OCI-LY7 (cell line): ENCODE results near the gene TRIM46. TPM values are rescaled to one million over a fixed set of nuclear protein-coding genes. Genes with fewer than 3 reads are reported as not detected.

Experiments used
- BruUV-seq: library from RNA; stranded (reverse); fragments of 400-500 nt; replicated peaks from 2 replicates; lab custom pipeline; 2021; lab: Mats Ljungman, UMichigan
- CTCF ChIA-PET: fragments of 300-600 bp; sonication (Branson Sonifier 250); formaldehyde crosslinking; loops from one replicate; lab custom pipeline; 2022; ENCODE audit warnings: antibody characterized with exemption; ENCODE audit not compliant: unreplicated experiment; lab: Charles Lee
- POLR2A ChIA-PET: fragments of 300-600 bp; sonication (Branson Sonifier 250); formaldehyde crosslinking; loops from one replicate; lab custom pipeline; 2022; ENCODE audit warnings: antibody characterized with exemption; lab: Charles Lee
- DNase-seq: peaks from one replicate; pipeline ENCODE4 v3.0.0-alpha.2; 2015; ENCODE audit warnings: low spot score
- H2AFZ ChIP-seq: fragments of 200-600 bp; sonication (generic), shearing (Covaris generic); 2 replicates; pipeline ENCODE4 v1.6.1; 2014; ENCODE audit warnings: mild to moderate bottlenecking, antibody characterized with exemption, low read length, moderate library complexity
- H3K27ac ChIP-seq: fragments of 200-600 bp; sonication (generic); 2 replicates; pipeline ENCODE4 v1.5.1; 2014; ENCODE audit warnings: mixed run types, low read depth, mild to moderate bottlenecking, moderate library complexity, low read length, inconsistent platforms; ENCODE audit not compliant: poor library complexity, severe bottlenecking
- H3K36me3 ChIP-seq: fragments of 200-600 bp; sonication (generic); 2 replicates; pipeline ENCODE4 v1.6.1; 2014; ENCODE audit warnings: mild to moderate bottlenecking, antibody characterized with exemption, low read length, moderate library complexity, mixed read lengths; ENCODE audit not compliant: insufficient read depth
- H3K4me1 ChIP-seq: fragments of 200-600 bp; sonication (generic); 2 replicates; pipeline ENCODE4 v1.5.1; 2014; ENCODE audit warnings: mild to moderate bottlenecking, low read length; ENCODE audit not compliant: insufficient read depth, poor library complexity, severe bottlenecking
- H3K4me2 ChIP-seq: fragments of 200-600 bp; sonication (generic); 2 replicates; pipeline ENCODE4 v1.6.1; 2014; ENCODE audit warnings: mild to moderate bottlenecking, low read length
- H3K4me3 ChIP-seq: fragments of 200-600 bp; sonication (generic); 2 replicates; pipeline ENCODE4 v1.5.1; 2014; ENCODE audit warnings: mild to moderate bottlenecking, low read depth, low read length; ENCODE audit not compliant: poor library complexity, severe bottlenecking
- H3K79me2 ChIP-seq: fragments of 200-600 bp; sonication (generic); 2 replicates; pipeline ENCODE4 v1.6.1; 2016; ENCODE audit warnings: low read depth, mild to moderate bottlenecking, low read length, moderate library complexity, mixed read lengths; ENCODE audit not compliant: insufficient read depth
- H3K9me2 ChIP-seq: fragments of 200-600 bp; sonication (generic); 2 replicates; pipeline ENCODE4 v1.6.1; 2016; ENCODE audit warnings: mild to moderate bottlenecking, low read length, mixed read lengths; ENCODE audit not compliant: insufficient read depth
- H3K9me3 ChIP-seq: fragments of 200-600 bp; sonication (generic); 2 replicates; pipeline ENCODE4 v1.6.1; 2014; ENCODE audit warnings: mild to moderate bottlenecking, mixed run types, low read length, mixed read lengths
- H4K20me1 ChIP-seq: fragments of 200-600 bp; sonication (generic); 2 replicates; pipeline ENCODE4 v1.6.1; 2014; ENCODE audit warnings: mild to moderate bottlenecking, antibody characterized with exemption, low read length, moderate library complexity, mixed read lengths; ENCODE audit not compliant: insufficient read depth
- EZH2phosphoT487 ChIP-seq: fragments of 200-600 bp; sonication (generic); IDR thresholded peaks from 2 replicates; pipeline ENCODE4 v1.6.1; 2018; ENCODE audit warnings: low read depth, borderline replicate concordance, mild to moderate bottlenecking, mixed run types, antibody characterized with exemption, low read length, moderate library complexity, mixed read lengths
- intact Hi-C: fragments of 100-400 bp; cut with micrococcal nuclease; formaldehyde crosslinking; loops from one replicate; pipeline ENCODE4 v1.10.0; 2022; ENCODE audit not compliant: unreplicated experiment
- total RNA-seq, 2 experiments: library from RNA; depleted of rRNA in 1 of 2; stranded (reverse); fragments of >200 nt in 1 of 2; shearing (Covaris generic) in 1 of 2; gene quantifications; 2 replicates each; pipeline ENCODE4 v1.2.3, GENCODE V29; 2014 to 2022
- TF ChIP-seq, protein P1 (sequence below): fragments of 200-600 bp; sonication (generic); conservative IDR thresholded peaks from 2 replicates; pipeline ENCODE4 v1.5.1; 2014; ENCODE audit warnings: mild to moderate bottlenecking, antibody characterized with exemption, low read length, moderate library complexity, mixed read lengths

TRIM46 gene
- total RNA-seq, 2 experiments from 2014 or later, result 3.1 to 4.5 TPM

DNA sequence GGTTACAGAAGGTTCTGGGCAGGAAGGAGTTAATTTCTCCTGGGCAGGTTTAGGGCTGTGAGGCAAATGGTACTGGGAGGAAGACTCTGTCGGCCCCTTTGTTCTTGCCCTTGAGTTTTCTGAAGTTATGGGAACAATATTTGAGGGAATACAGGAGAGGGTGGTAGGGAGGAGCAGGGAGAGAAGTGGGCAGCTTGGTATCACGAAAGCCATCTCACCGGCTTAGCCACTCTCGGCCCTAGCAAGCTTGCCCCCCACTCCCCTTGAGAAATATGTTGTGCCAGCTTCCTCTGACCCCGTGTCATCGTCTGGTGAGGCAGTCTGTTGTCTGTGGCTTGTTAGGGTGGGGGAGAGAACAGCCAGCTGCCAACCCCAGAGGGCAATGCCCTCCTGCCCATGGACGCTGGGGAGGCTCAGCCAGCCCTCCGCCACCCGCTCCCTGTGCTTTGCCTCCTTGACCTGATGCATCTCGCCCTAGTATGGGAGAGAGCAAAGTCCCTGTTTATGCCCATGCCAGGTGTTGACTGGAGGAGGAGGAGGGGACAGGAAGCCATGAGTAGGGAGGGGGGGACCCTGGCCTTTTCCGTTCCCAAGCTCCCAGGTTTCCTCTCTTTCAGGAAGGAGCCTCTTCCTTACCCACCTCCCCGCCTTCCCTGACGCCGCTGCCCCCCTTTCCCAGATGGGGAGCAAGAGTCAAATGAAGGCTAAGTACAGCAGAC, 44.7 kb upstream of the TRIM46 start:
- H4K20me1 ChIP-seq, result no peaks in the 10 kb centered on the region
- no peak for DNase-seq
- H3K9me2 ChIP-seq, result no peaks in the 10 kb centered on the region
- intact Hi-C loops, result no loop called here
- BruUV-seq, result no TSS peak
- peaks cover 4% of the 10 kb centered on the region for H3K4me1 ChIP-seq
- no peak overlapping the region for H3K27ac ChIP-seq
- no peaks in the 10 kb centered on the region for H3K79me2 ChIP-seq
- no peak overlapping the region for H2AFZ ChIP-seq
- H3K4me2 ChIP-seq, result no peak overlapping the region
- CTCF ChIA-PET, result no interaction called here
- POLR2A ChIA-PET, result no interaction called here
- no peak overlapping the region for H3K4me3 ChIP-seq
- TF ChIP-seq, protein P1, sequence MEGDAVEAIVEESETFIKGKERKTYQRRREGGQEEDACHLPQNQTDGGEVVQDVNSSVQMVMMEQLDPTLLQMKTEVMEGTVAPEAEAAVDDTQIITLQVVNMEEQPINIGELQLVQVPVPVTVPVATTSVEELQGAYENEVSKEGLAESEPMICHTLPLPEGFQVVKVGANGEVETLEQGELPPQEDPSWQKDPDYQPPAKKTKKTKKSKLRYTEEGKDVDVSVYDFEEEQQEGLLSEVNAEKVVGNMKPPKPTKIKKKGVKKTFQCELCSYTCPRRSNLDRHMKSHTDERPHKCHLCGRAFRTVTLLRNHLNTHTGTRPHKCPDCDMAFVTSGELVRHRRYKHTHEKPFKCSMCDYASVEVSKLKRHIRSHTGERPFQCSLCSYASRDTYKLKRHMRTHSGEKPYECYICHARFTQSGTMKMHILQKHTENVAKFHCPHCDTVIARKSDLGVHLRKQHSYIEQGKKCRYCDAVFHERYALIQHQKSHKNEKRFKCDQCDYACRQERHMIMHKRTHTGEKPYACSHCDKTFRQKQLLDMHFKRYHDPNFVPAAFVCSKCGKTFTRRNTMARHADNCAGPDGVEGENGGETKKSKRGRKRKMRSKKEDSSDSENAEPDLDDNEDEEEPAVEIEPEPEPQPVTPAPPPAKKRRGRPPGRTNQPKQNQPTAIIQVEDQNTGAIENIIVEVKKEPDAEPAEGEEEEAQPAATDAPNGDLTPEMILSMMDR, result no peak
- TF ChIP-seq EZH2phosphoT487, result no peak
- no peaks in the 10 kb centered on the region for H3K9me3 ChIP-seq
- H3K36me3 ChIP-seq, result no peaks in the 10 kb centered on the region

DNA sequence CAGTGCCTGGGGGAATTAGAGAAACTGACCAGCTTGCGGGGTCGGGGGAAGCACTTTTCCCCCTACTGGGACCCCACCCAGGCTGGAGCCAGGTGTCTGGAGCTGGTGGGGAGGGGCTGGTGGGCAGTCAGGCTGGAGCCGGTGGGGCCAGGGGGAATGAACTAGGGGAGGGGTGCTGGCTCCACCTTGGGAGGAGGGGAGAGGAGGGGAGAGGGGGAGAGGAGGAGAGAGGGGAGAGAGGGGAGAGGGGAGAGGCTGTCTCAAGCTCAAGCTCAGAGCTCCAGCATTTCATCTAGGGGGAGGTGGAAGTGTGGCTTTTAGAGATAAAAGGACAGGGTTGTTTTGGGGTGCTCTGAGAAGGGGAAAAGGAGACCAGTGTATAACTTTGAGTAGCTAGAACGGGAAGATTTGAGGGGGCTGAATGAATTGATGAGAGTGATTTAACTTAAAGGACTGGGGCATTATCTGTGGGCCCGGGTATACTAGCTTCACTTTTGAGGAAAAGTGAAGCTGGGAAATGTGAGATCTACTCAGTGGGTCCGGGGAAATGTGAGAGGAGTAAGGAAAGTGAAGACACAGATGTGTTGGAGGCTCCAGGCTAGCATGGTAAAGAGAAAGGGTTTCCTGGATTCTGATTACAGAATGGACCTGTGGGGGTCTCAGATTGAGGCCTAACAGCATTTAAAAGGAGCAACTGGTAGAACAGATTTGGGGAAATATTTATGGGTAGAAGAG, 43.2 kb upstream of the TRIM46 start:
- intact Hi-C loops, result no loop called here
- BruUV-seq, result no TSS peak
- ChIA-PET CTCF (no interaction called here), POLR2A (no interaction called here)
- no peaks in the 10 kb centered on the region for H4K20me1 ChIP-seq
- no peak for TF ChIP-seq EZH2phosphoT487
- TF ChIP-seq, protein P1, result no peak
- no peak overlapping the region for H3K27ac ChIP-seq
- no peaks in the 10 kb centered on the region for H3K9me2 ChIP-seq
- no peaks in the 10 kb centered on the region for H3K9me3 ChIP-seq
- DNase-seq, result no peak
- no peaks in the 10 kb centered on the region for H3K36me3 ChIP-seq
- no peak overlapping the region for H3K4me2 ChIP-seq
- H2AFZ ChIP-seq, result no peak overlapping the region
- H3K4me1 ChIP-seq, result peaks cover 12% of the 10 kb centered on the region
- H3K79me2 ChIP-seq, result no peaks in the 10 kb centered on the region; the same call in 1 of the 2 replicates
- H3K4me3 ChIP-seq, result no peak overlapping the region

DNA sequence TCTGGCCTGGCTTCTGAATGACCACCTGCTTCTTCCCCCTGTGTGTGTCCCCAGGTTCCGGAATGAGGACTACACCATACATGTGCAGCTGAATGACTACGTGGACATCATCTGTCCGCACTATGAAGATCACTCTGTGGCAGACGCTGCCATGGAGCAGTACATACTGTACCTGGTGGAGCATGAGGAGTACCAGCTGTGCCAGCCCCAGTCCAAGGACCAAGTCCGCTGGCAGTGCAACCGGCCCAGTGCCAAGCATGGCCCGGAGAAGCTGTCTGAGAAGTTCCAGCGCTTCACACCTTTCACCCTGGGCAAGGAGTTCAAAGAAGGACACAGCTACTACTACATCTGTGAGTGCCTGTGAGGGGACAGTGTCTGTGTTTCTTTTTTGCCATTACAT, 42.4 kb upstream of the TRIM46 start:
- Histone ChIP-seq H3K4me2 (no peak overlapping the region), H3K4me3 (no peak overlapping the region), H3K9me2 (no peaks in the 10 kb centered on the region), H3K79me2 (no peaks in the 10 kb centered on the region; the same call in 1 of the 2 replicates), H2AFZ (no peak overlapping the region), H3K36me3 (no peaks in the 10 kb centered on the region), H3K9me3 (no peaks in the 10 kb centered on the region), H3K27ac (no peak overlapping the region), H3K4me1 (peaks cover 12% of the 10 kb centered on the region), H4K20me1 (no peaks in the 10 kb centered on the region)
- CTCF ChIA-PET, result no interaction called here
- BruUV-seq, result no TSS peak
- POLR2A ChIA-PET, result no interaction called here
- DNase-seq, result no peak
- TF ChIP-seq EZH2phosphoT487, result no peak
- TF ChIP-seq, protein P1, result no peak
- intact Hi-C loops, result no loop called here
